ENCODE results near the gene NDUFA12. TPM values are rescaled to one million over a fixed set of nuclear protein-coding genes. Genes with fewer than 3 reads are reported as not detected.

Gene NDUFA12
- total RNA-seq, 2 experiments from 2014 or later, result 150 to 156 TPM

DNA sequence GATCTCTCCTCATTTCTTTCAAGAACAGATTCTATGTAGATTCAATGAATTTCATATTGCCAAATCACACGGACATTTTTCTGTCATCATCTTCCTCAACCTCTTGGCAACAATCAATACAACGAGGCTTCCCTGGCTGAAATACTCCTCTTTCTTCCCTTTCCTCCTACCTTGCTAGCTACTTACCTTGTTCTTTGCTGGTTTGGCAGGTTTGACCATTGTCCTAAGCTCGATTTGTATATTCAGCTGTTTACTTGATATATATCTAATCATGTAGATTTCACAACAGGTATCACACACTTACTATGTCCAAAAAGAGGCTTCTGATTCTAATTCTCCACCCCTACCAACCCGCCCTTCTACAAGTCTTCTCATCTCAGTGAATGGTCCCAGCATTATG is 23.6 kb downstream of the NDUFA12 start:
- Mint-ChIP-seq H3K4me1 (ENCODE audit: low read depth) (peaks cover 34% of the 10 kb centered on the region), H3K27me3 (no peaks in the 10 kb centered on the region), H3K4me3 (no peak overlapping the region), H3K9me3 (no peaks in the 10 kb centered on the region), H3K27ac (no peak overlapping the region), H3K36me3 (peaks cover 4% of the 10 kb centered on the region)
- DNase-seq, result no peak
- CTCF ChIA-PET, result interaction anchor here (0.8 to 1.3 kb wide), 2 partner anchors 217 to 313 kb away, joined by 3 to 4 read pairs; no protein-coding TSS in a partner anchor
- intact Hi-C loops (cut with micrococcal nuclease), result loop anchor here (5.0 to 10.0 kb wide), 2 partner anchors 103 to 165 kb away; no protein-coding TSS in a partner anchor
- POLR2A ChIA-PET, result no interaction called here

DNA sequence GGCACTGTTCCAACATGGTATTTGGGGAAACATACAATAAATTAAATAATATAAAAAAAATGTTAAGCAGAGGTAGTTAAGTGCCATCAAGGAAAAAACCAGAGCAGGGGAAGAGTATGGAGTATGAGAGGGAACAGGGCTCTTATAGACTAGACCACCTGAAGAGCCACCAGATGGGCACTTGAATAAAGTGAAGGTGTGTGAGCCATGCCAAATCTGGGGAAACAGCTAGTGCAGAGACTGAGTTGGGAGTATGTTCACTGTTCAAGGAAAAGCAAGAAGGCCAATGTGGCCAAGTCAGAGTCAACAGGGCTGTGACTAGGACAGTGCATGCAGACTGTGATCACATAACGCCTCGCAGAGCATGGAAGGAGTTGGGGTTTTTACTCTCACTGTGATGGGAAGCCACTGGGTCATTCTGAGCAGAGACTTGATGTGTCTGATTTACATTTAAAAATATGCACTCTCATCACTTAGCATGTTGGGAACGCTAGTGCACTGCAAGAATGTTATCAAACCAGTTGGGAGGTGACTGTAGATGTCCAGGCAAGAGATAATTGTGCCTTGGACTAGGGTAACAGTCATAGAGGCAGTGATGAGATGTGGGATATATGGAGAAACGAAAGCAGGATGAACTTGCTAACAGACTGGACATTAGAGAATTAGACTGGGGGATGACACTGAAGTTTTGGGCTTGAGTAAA is 25.6 kb downstream of the NDUFA12 start:
- POLR2A ChIA-PET, result no interaction called here
- H3K27me3 Mint-ChIP-seq, result no peaks in the 10 kb centered on the region
- intact Hi-C loops (cut with micrococcal nuclease), result no loop called here
- no peak overlapping the region for H3K4me3 Mint-ChIP-seq
- peaks cover 4% of the 10 kb centered on the region for H3K36me3 Mint-ChIP-seq
- H3K27ac Mint-ChIP-seq, result no peak overlapping the region
- CTCF ChIA-PET, result no interaction called here
- peaks cover 27% of the 10 kb centered on the region for H3K4me1 Mint-ChIP-seq (ENCODE audit: low read depth)
- DNase-seq, result no peak
- no peaks in the 10 kb centered on the region for H3K9me3 Mint-ChIP-seq

DNA sequence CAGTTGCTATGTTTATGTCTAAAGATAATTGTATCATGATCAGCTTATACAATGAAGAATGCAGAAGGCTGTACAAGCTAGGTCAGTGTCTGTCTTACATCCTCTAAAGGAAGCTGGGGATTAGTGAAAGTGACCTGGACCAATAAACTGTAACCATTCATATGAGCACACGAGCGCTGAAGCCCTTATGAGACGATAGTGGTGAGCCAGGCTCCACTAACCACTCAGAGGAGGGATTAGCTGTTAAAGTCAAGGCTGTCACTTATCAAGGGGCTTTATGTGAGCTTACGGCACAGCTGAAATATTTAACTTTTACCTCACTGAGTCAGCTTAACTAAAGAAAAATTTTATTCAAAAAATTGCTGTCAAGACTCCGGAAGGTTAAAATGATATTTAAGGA is 30.3 kb downstream of the NDUFA12 start:
- no peak overlapping the region for H3K27ac Mint-ChIP-seq
- no peak overlapping the region for H3K4me3 Mint-ChIP-seq
- intact Hi-C loops (cut with micrococcal nuclease), result no loop called here
- peaks cover 7% of the 10 kb centered on the region for H3K4me1 Mint-ChIP-seq (ENCODE audit: low read depth)
- DNase-seq, result no peak
- ChIA-PET CTCF (no interaction called here), POLR2A (interaction anchor here (0.8 kb wide), 1 partner anchor 30 kb away, joined by 3 read pairs; the partner anchor contains the start of gene NDUFA12)
- H3K36me3 Mint-ChIP-seq, result peaks cover 12% of the 10 kb centered on the region
- H3K27me3 Mint-ChIP-seq, result no peaks in the 10 kb centered on the region
- no peaks in the 10 kb centered on the region for H3K9me3 Mint-ChIP-seq

DNA sequence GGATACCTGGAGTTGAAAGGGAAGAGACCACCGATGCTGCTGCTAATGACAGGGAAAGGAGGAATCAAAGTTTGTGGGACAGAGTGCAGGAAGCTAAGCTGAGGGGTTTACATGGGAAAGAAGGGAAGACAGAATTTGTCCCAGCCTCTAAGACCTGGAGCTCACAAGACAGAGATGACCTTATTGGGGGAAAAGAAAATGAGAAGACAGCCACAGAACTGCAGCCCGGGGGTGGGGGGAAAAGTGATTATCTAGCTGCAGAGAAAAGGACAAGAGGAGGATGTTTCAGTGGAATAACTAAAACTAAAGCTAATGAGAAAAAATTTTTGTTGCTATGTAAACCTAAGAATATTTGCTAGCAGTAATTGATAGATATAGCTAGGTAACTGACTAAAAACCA is 30.7 kb downstream of the NDUFA12 start:
- DNase-seq, result no peak
- H3K27ac Mint-ChIP-seq, result no peak overlapping the region
- ChIA-PET CTCF (no interaction called here), POLR2A (interaction anchor here (0.8 kb wide), 1 partner anchor 31 kb away, joined by 3 read pairs; the partner anchor contains the start of gene NDUFA12)
- H3K4me1 Mint-ChIP-seq (ENCODE audit: low read depth), result peaks cover 3% of the 10 kb centered on the region
- H3K36me3 Mint-ChIP-seq, result peaks cover 12% of the 10 kb centered on the region
- H3K27me3 Mint-ChIP-seq, result no peaks in the 10 kb centered on the region
- H3K9me3 Mint-ChIP-seq, result no peaks in the 10 kb centered on the region
- H3K4me3 Mint-ChIP-seq, result no peak overlapping the region
- intact Hi-C loops (cut with micrococcal nuclease), result no loop called here

DNA sequence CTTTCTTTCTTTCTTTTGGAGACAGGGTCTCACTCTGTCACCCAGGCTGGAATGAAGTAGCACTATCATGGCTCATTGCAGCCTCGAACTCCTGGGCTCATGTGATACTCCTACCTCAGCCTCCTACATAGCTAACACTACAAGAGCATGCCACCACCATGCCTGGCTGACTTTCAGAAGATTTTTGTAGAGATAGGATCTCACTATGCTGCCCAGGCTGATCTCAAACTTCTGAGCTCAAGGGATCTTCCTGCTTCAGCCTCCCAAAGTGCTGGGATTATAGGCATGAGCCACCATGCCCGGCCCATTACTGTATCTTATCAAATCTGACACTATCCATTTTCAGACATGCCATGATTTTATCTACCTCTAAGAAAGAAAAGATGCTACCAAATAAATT is 31.6 kb downstream of the NDUFA12 start:
- no peak for DNase-seq
- Mint-ChIP-seq H3K4me3 (no peak overlapping the region), H3K4me1 (ENCODE audit: low read depth) (peaks cover 2% of the 10 kb centered on the region), H3K36me3 (peaks cover 12% of the 10 kb centered on the region), H3K27me3 (no peaks in the 10 kb centered on the region), H3K9me3 (no peaks in the 10 kb centered on the region), H3K27ac (no peak overlapping the region)
- POLR2A ChIA-PET, result no interaction called here
- CTCF ChIA-PET, result no interaction called here
- intact Hi-C loops (cut with micrococcal nuclease), result no loop called here

DNA sequence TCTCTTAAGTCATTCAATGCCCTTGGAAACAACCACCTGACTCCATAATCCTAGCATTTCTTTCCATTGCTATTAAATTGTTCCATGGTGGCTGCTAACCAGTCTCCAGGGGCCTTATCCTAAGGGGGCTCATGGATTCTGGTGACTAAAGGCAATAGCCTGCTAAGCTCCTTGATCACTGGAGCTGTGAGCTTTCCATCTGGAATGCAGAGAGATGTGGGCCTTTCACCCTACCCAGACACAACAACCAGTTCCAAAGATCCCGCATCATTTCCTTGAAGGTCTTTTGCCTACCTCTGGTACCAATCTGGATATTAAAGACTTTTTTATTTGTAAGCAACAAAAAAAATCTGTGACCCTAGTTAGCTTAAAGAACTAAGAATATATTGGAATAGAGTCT is 32.9 kb downstream of the NDUFA12 start:
- no peak for DNase-seq
- Mint-ChIP-seq H3K9me3 (no peaks in the 10 kb centered on the region), H3K4me3 (no peak overlapping the region), H3K27me3 (no peaks in the 10 kb centered on the region), H3K4me1 (ENCODE audit: low read depth) (no peaks in the 10 kb centered on the region), H3K27ac (no peak overlapping the region), H3K36me3 (peaks cover 12% of the 10 kb centered on the region)
- POLR2A ChIA-PET, result no interaction called here
- CTCF ChIA-PET, result no interaction called here
- intact Hi-C loops (cut with micrococcal nuclease), result no loop called here

DNA sequence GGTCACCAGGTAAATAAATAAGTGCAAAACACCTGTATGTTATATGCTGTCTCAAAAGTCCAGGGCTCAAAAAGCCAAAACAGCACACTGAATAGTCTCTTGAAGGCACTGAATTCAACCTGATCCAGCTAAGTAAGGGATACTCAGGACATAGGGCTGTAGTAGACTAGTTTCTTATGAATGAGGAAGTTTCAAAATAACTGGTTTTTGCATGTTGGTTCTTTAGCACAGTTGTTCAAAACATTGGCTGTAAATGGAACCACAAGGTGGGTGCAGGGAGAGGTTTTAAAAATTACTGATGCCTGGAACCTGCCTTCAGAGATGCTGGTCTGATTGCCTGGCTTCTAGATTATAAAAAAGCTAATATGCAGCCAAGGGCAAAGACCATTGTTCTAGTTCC is 34.1 kb downstream of the NDUFA12 start:
- H3K4me3 Mint-ChIP-seq, result no peak overlapping the region
- ChIA-PET POLR2A (no interaction called here), CTCF (no interaction called here)
- H3K4me1 Mint-ChIP-seq (ENCODE audit: low read depth), result no peaks in the 10 kb centered on the region
- no peak overlapping the region for H3K27ac Mint-ChIP-seq
- H3K27me3 Mint-ChIP-seq, result no peaks in the 10 kb centered on the region
- no peaks in the 10 kb centered on the region for H3K9me3 Mint-ChIP-seq
- intact Hi-C loops (cut with micrococcal nuclease), result no loop called here
- peaks cover 12% of the 10 kb centered on the region for H3K36me3 Mint-ChIP-seq
- DNase-seq, result no peak

DNA sequence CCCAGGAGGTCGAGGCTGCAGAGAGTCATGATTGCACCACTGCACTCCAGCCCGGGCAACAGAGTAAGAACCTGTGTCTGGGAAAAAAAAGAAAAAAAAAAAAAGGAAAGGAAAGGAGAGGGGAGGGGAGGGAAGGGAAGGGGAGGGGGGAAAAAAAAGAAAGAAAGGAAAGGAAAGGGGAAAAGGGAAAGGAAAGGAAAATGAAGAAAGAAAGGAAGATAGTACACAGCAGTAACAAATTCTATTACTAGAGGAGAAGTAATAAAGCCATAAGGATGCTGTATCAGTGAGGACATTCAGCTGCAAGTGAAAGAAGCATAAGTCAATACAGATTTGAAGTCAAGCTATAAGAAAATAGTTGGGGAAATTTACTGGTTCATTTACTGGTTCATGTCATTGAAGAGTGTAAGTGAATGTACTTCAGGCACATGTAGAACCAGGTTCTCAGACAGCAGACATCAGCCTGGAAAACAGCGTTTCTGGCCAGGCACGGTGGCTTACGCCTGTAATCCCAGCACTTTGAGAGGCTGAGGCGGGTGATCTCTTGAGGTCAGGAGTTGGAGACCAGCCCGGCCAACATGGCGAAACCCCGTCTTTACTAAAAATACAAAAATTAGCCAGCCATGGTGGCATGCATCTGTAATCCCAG is 37.4 kb downstream of the NDUFA12 start:
- intact Hi-C loops (cut with micrococcal nuclease), result no loop called here
- H3K9me3 Mint-ChIP-seq, result no peaks in the 10 kb centered on the region
- CTCF ChIA-PET, result no interaction called here
- no peak overlapping the region for H3K27ac Mint-ChIP-seq
- no peaks in the 10 kb centered on the region for H3K27me3 Mint-ChIP-seq
- no peaks in the 10 kb centered on the region for H3K4me1 Mint-ChIP-seq (ENCODE audit: low read depth)
- DNase-seq, result no peak
- H3K4me3 Mint-ChIP-seq, result no peak overlapping the region
- POLR2A ChIA-PET, result no interaction called here
- peaks cover 2% of the 10 kb centered on the region for H3K36me3 Mint-ChIP-seq

DNA sequence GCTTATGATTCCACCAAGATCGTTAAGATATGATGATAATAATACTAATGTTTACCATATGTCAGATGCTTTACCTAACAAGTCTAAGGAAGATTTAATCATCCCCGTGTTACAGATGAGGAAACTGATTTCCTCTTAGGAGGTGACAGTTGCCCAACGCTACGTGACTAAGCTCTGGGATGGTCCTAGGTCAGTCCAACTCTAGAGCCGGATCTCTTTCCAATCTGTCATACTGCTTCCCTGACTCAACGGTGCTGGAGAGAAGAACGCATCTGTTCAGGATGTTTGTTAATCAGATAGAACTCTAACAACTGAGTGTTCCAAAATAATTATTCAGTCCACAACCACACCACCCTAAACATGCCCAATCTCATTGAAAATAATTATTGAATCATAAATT is 39.8 kb downstream of the NDUFA12 start:
- intact Hi-C loops (cut with micrococcal nuclease), result no loop called here
- Mint-ChIP-seq H3K9me3 (no peaks in the 10 kb centered on the region), H3K36me3 (no peaks in the 10 kb centered on the region), H3K27ac (no peak overlapping the region), H3K4me1 (ENCODE audit: low read depth) (no peaks in the 10 kb centered on the region), H3K27me3 (no peaks in the 10 kb centered on the region), H3K4me3 (no peak overlapping the region)
- DNase-seq, result no peak
- ChIA-PET CTCF (interaction anchor here (1.1 kb wide), 1 partner anchor 33 kb away, joined by 4 read pairs; no protein-coding TSS in a partner anchor), POLR2A (no interaction called here)

DNA sequence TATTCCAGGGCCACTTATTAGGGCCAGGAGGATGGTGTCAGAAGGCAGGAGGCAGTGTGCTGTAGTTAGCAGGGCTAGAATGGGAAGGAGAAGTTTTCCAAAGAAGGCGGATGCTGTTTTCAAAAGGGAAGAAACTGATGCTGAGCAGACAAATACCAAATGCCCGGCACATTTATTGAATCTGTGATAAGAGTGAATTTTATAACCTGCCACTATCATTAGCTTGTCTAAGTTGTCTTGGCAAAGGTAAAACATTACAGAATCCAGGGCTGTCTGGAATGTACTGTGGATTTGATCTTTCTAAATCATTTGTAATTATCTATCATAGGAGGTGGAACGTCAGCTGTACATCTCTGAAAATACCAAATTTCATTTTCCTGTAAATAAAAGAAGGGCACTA is 40.8 kb downstream of the NDUFA12 start:
- H3K27me3 Mint-ChIP-seq, result no peaks in the 10 kb centered on the region
- CTCF ChIA-PET, result no interaction called here

DNA sequence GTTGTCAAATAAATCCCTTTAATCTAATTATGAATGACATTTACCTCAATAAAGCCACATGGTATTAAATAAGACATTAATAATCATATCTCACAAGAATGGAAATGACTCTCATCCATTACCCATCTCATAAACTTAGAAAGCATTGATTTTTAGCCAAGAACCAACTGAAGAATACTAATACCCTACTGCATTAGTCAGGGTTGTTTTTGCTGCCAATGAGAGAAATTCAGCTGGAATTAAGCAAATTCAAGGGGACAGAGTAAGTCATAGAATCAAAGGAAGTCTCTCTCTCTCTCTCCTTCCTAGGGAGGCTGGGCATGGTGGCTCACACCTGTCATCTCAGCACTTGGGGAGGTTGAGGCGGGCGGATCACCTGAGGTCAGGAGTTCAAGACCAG is 41.6 kb downstream of the NDUFA12 start:
- H3K27me3 Mint-ChIP-seq, result no peaks in the 10 kb centered on the region
- H3K9me3 Mint-ChIP-seq, result no peaks in the 10 kb centered on the region
- no peak for DNase-seq
- no peak overlapping the region for H3K27ac Mint-ChIP-seq
- CTCF ChIA-PET, result no interaction called here
- intact Hi-C loops (cut with micrococcal nuclease), result no loop called here
- no peaks in the 10 kb centered on the region for H3K4me1 Mint-ChIP-seq (ENCODE audit: low read depth)
- H3K36me3 Mint-ChIP-seq, result no peaks in the 10 kb centered on the region
- POLR2A ChIA-PET, result no interaction called here
- H3K4me3 Mint-ChIP-seq, result no peak overlapping the region

More for the DNA sequence above, 40.8 kb downstream of the NDUFA12 start:
- no peaks in the 10 kb centered on the region for H3K9me3 Mint-ChIP-seq
- no peak for DNase-seq
- H3K4me3 Mint-ChIP-seq, result no peak overlapping the region
- no peaks in the 10 kb centered on the region for H3K4me1 Mint-ChIP-seq (ENCODE audit: low read depth)
- intact Hi-C loops (cut with micrococcal nuclease), result no loop called here
- POLR2A ChIA-PET, result no interaction called here
- H3K27ac Mint-ChIP-seq, result no peak overlapping the region
- no peaks in the 10 kb centered on the region for H3K36me3 Mint-ChIP-seq

DNA sequence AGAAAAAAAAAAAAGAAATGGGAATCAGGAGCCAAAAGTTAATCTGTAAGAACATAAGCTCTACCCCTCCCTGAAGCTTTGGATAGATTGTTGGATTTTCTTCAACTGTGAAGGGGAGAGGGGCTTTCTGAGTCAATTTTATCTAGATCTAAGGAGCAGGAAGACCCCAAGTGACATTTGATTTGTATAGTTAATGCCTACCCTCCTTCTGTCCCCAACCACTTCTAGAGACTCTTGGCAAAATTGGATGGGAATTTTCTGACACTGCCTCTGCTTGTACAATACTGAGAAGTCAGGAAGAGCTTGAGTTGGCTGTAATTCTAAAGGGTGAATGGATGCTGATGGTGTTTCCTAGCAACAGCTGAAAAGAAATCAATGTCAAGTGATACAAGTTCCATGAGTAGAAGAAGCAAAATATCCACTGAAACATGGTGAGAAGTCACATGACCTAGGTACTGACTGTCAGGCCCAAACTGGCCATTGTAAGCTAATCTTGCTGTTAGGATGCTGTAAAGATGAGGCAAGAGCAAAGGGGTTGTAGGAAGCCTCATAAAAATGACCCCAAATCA is 42.2 kb downstream of the NDUFA12 start:
- no peak for DNase-seq
- no peaks in the 10 kb centered on the region for H3K4me1 Mint-ChIP-seq (ENCODE audit: low read depth)
- H3K27ac Mint-ChIP-seq, result no peak overlapping the region
- ChIA-PET CTCF (no interaction called here), POLR2A (interaction anchor here (0.6 kb wide), 1 partner anchor 773 kb away, joined by 4 read pairs; no protein-coding TSS in a partner anchor)
- no peak overlapping the region for H3K4me3 Mint-ChIP-seq
- no peaks in the 10 kb centered on the region for H3K36me3 Mint-ChIP-seq
- H3K27me3 Mint-ChIP-seq, result no peaks in the 10 kb centered on the region
- intact Hi-C loops (cut with micrococcal nuclease), result no loop called here
- H3K9me3 Mint-ChIP-seq, result no peaks in the 10 kb centered on the region

DNA sequence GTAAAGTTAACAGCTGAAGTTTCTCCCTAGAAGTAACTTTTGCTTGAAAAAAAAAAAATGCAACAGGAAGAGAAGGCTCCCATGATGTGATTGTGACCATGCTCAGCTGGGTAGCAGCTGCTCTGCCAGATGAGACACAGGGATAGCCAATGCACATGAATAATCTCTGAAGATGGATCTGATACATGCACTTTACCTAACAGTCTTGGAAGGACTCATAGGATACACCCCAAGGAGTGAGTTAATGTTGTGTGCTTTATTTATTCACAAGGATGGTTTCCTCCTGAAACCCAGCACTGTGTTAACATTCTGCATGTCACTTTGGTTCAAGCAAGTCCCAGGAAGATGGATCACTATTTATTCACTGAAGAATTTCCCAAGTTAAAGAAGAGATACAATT is 46.5 kb downstream of the NDUFA12 start:
- DNase-seq, result no peak
- no peaks in the 10 kb centered on the region for H3K36me3 Mint-ChIP-seq
- H3K4me1 Mint-ChIP-seq (ENCODE audit: low read depth), result no peaks in the 10 kb centered on the region
- no peak overlapping the region for H3K27ac Mint-ChIP-seq
- H3K9me3 Mint-ChIP-seq, result no peaks in the 10 kb centered on the region
- peaks cover 4% of the 10 kb centered on the region for H3K27me3 Mint-ChIP-seq
- intact Hi-C loops (cut with micrococcal nuclease), result no loop called here
- ChIA-PET CTCF (no interaction called here), POLR2A (no interaction called here)
- H3K4me3 Mint-ChIP-seq, result no peak overlapping the region

All from activated CD4-positive, alpha-beta memory T cell treated with anti-CD3 and anti-CD28 coated beads for 36 hours (primary cell).